ENCODE data around the gene DOK3. TPM values are rescaled to one million over a fixed set of nuclear protein-coding genes. Genes with fewer than 3 reads are reported as not detected.
"Not testable (repeated sequence)": the region's sequence is repeated elsewhere in the genome, so short reads cannot be mapped to it uniquely, and the experiment has no call there.

The DOK3 gene
- total RNA-seq, 1 donor from 2014 or later, result 7.2 TPM

GRCh38 chr5:177489119-177489716, 20.4 kb downstream of the DOK3 start:
- no peaks in the 10 kb centered on the region for H3K9me3 Mint-ChIP-seq (ENCODE audit: unreplicated experiment)
- no peak for DNase-seq (ENCODE audit: extremely low spot score, unreplicated experiment)
- peaks cover 38% of the 10 kb centered on the region for H3K36me3 Mint-ChIP-seq (ENCODE audit: unreplicated experiment)
- TF ChIP-seq, protein P1, sequence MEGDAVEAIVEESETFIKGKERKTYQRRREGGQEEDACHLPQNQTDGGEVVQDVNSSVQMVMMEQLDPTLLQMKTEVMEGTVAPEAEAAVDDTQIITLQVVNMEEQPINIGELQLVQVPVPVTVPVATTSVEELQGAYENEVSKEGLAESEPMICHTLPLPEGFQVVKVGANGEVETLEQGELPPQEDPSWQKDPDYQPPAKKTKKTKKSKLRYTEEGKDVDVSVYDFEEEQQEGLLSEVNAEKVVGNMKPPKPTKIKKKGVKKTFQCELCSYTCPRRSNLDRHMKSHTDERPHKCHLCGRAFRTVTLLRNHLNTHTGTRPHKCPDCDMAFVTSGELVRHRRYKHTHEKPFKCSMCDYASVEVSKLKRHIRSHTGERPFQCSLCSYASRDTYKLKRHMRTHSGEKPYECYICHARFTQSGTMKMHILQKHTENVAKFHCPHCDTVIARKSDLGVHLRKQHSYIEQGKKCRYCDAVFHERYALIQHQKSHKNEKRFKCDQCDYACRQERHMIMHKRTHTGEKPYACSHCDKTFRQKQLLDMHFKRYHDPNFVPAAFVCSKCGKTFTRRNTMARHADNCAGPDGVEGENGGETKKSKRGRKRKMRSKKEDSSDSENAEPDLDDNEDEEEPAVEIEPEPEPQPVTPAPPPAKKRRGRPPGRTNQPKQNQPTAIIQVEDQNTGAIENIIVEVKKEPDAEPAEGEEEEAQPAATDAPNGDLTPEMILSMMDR (IDR thresholded peaks at IDR 0.05), result peak; percentile 6
- no peaks in the 10 kb centered on the region for H3K27me3 Mint-ChIP-seq (ENCODE audit: unreplicated experiment)
- H3K4me1 Mint-ChIP-seq (ENCODE audit: unreplicated experiment), result peaks cover 39% of the 10 kb centered on the region
- no peak overlapping the region for H3K4me3 Mint-ChIP-seq (ENCODE audit: unreplicated experiment)
- H3K27ac Mint-ChIP-seq (ENCODE audit: unreplicated experiment), result no peak overlapping the region

GRCh38 chr5:177487975-177488374, 21.7 kb downstream of the DOK3 start:
- H3K4me3 Mint-ChIP-seq (ENCODE audit: unreplicated experiment), result no peak overlapping the region
- peaks cover 39% of the 10 kb centered on the region for H3K36me3 Mint-ChIP-seq (ENCODE audit: unreplicated experiment)
- H3K9me3 Mint-ChIP-seq (ENCODE audit: unreplicated experiment), result no peaks in the 10 kb centered on the region
- DNase-seq (ENCODE audit: extremely low spot score, unreplicated experiment), result no peak
- no peaks in the 10 kb centered on the region for H3K27me3 Mint-ChIP-seq (ENCODE audit: unreplicated experiment)
- TF ChIP-seq, protein P1 (IDR thresholded peaks at IDR 0.05), result no peak
- H3K27ac Mint-ChIP-seq (ENCODE audit: unreplicated experiment), result no peak overlapping the region
- H3K4me1 Mint-ChIP-seq (ENCODE audit: unreplicated experiment), result peaks cover 35% of the 10 kb centered on the region

GRCh38 chr5:177487144-177487543, 22.5 kb downstream of the DOK3 start:
- Mint-ChIP-seq H3K27ac (ENCODE audit: unreplicated experiment) (no peak overlapping the region), H3K27me3 (ENCODE audit: unreplicated experiment) (no peaks in the 10 kb centered on the region), H3K9me3 (ENCODE audit: unreplicated experiment) (no peaks in the 10 kb centered on the region), H3K4me3 (ENCODE audit: unreplicated experiment) (no peak overlapping the region), H3K4me1 (ENCODE audit: unreplicated experiment) (peaks cover 35% of the 10 kb centered on the region), H3K36me3 (ENCODE audit: unreplicated experiment) (peaks cover 34% of the 10 kb centered on the region)
- TF ChIP-seq, protein P1 (IDR thresholded peaks at IDR 0.05), result no peak
- no peak for DNase-seq (ENCODE audit: extremely low spot score, unreplicated experiment)

DNA sequence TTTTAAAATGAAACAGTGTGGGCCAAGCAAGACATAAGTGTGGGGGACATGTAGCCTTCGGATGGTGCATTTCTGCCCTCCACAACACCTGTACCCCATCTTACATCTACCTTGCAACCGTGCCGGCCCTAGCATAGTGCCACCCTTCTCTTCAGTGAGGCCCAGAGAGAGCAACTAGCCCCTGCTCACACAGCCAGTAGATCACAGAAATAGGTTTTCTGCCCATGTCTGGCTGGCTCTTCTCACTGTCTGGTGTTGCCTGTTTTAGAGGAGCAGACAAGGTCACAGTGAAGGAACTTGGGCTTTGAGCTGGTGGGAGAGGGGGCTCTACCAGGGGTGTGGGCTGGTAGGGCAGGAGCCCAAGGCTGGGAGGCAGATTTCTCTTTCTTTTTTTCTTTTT, 23.4 kb downstream of the DOK3 start:
- Mint-ChIP-seq H3K4me3 (ENCODE audit: unreplicated experiment) (no peak overlapping the region), H3K27me3 (ENCODE audit: unreplicated experiment) (no peaks in the 10 kb centered on the region), H3K36me3 (ENCODE audit: unreplicated experiment) (peaks cover 33% of the 10 kb centered on the region)

GRCh38 chr5:177485753-177486152, 23.9 kb downstream of the DOK3 start:
- H3K4me1 Mint-ChIP-seq (ENCODE audit: unreplicated experiment), result peaks cover 30% of the 10 kb centered on the region
- peak overlapping the region; percentile 74 for H3K27ac Mint-ChIP-seq (ENCODE audit: unreplicated experiment)
- not testable (repeated sequence) for H3K4me3 Mint-ChIP-seq (ENCODE audit: unreplicated experiment); H3K27me3 Mint-ChIP-seq (ENCODE audit: unreplicated experiment); DNase-seq (ENCODE audit: extremely low spot score, unreplicated experiment); H3K9me3 Mint-ChIP-seq (ENCODE audit: unreplicated experiment)
- peaks cover 30% of the 10 kb centered on the region for H3K36me3 Mint-ChIP-seq (ENCODE audit: unreplicated experiment)

More for the DNA sequence above, 23.4 kb downstream of the DOK3 start:
- peaks cover 34% of the 10 kb centered on the region for H3K4me1 Mint-ChIP-seq (ENCODE audit: unreplicated experiment)
- DNase-seq (ENCODE audit: extremely low spot score, unreplicated experiment), result no peak
- no peak overlapping the region for H3K27ac Mint-ChIP-seq (ENCODE audit: unreplicated experiment)
- TF ChIP-seq, protein P1 (IDR thresholded peaks at IDR 0.05), result no peak
- H3K9me3 Mint-ChIP-seq (ENCODE audit: unreplicated experiment), result no peaks in the 10 kb centered on the region
